Psoas muscle (tissue), 8 donors: ENCODE measurements around the gene LOXHD1. TPM values are rescaled to one million over a fixed set of nuclear protein-coding genes. Genes with fewer than 3 reads are reported as not detected.

Experiments used
- ATAC-seq, 4 donors: fragments of 200-7000 bp; cut with Tn5 transposase; one replicate each; pipeline ENCODE4 v1.9.1; 2020; ENCODE audit warnings: moderate library complexity in 3 of 4, mild to moderate bottlenecking in 2 of 4
- DNase-seq, 2 donors: peaks; one replicate each; pipeline ENCODE4 v3.0.0-alpha.2; 2020
- H3K27ac ChIP-seq: fragments of 200-600 bp; one replicate; pipeline ENCODE4 v1.8.0; 2022
- H3K27me3 ChIP-seq, 3 donors: fragments of 200-600 bp in 1 of 3; one replicate each; pipeline versions ENCODE4 v1.6.1 to v1.8.0; 2013 to 2022; ENCODE audit warnings: low read length in 2 of 3, mild to moderate bottlenecking in 2 of 3, moderate library complexity in 1 of 3; ENCODE audit not compliant: insufficient read depth in 3 of 3
- H3K36me3 ChIP-seq, 2 donors: fragments of 200-600 bp in 1 of 2; one replicate each; pipeline versions ENCODE4 v1.6.1 to v1.8.0; 2013 to 2022; ENCODE audit warnings: low read depth in 1 of 2, mild to moderate bottlenecking in 1 of 2, moderate library complexity in 1 of 2; ENCODE audit not compliant: insufficient read depth in 1 of 2
- H3K4me1 ChIP-seq: fragments of 200-600 bp; one replicate; pipeline ENCODE4 v1.8.0; 2022
- H3K4me3 ChIP-seq: fragments of 200-600 bp; one replicate; pipeline ENCODE4 v1.8.0; 2022; ENCODE audit warnings: mild to moderate bottlenecking
- H3K9me3 ChIP-seq: fragments of 200-600 bp; one replicate; pipeline ENCODE4 v1.8.0; 2022
- WGBS, 3 donors: extraction: QIAGEN DNeasy Blood & Tissue Kit; methylation state at CpG; one replicate each; pipeline versions ENCODE4 v1.1.6 to v1.1.7; 2013; 5-methylcytosine and 5-hydroxymethylcytosine counted together
- intact Hi-C, 2 donors: fragments of 100-400 bp; cut with DNase I; formaldehyde crosslinking; loops; one replicate each; pipeline versions ENCODE4 v1.11.0 to v1.14.2; 2022
- long read RNA-seq, 2 donors: library from polyadenylated mRNA; unstranded; transcript quantifications; one replicate each; pipeline ENCODE4 v2.0.0, GENCODE V29; 2021
- polyA plus RNA-seq, 3 donors: library from polyadenylated mRNA; stranded (reverse); fragments of 200-250 nt; gene quantifications; one replicate each; pipeline ENCODE4 v1.2.3, GENCODE V29; 2013
- total RNA-seq, 4 donors: library from RNA; stranded (reverse); fragmentation: NEBNext Ultra II Directional in 2 of 4; extraction: Animal tissue kit (Norgen Biotek cat#: 25700) in 2 of 4; gene quantifications; one replicate each; pipeline versions ENCODE4 v1.2.1 to v1.2.4, GENCODE V29; 2021 to 2023
- TF ChIP-seq, protein P1 (sequence below): fragments of 200-600 bp; IDR thresholded peaks from one replicate; pipeline ENCODE4 v1.8.0; 2022; ENCODE audit warnings: antibody characterized with exemption
- donor health status: healthy with polysubstance abuse.
- donor health status: DM: no; HTN: no; CAD: no; lungs with moderate emphysema.
- donor health status: Bipolar disorder and iron deficiency.
- donor health status: healthy.
- donor health status: DM: yes; HTN: yes; CAD: no.
- donor health status: DM: no; HTN: no; CAD: no.
- donor health status: DM: no; HTN: no; CAD: no.
- donor health status: DM: yes; HTN: yes; CAD: no.

Gene LOXHD1, protein sequence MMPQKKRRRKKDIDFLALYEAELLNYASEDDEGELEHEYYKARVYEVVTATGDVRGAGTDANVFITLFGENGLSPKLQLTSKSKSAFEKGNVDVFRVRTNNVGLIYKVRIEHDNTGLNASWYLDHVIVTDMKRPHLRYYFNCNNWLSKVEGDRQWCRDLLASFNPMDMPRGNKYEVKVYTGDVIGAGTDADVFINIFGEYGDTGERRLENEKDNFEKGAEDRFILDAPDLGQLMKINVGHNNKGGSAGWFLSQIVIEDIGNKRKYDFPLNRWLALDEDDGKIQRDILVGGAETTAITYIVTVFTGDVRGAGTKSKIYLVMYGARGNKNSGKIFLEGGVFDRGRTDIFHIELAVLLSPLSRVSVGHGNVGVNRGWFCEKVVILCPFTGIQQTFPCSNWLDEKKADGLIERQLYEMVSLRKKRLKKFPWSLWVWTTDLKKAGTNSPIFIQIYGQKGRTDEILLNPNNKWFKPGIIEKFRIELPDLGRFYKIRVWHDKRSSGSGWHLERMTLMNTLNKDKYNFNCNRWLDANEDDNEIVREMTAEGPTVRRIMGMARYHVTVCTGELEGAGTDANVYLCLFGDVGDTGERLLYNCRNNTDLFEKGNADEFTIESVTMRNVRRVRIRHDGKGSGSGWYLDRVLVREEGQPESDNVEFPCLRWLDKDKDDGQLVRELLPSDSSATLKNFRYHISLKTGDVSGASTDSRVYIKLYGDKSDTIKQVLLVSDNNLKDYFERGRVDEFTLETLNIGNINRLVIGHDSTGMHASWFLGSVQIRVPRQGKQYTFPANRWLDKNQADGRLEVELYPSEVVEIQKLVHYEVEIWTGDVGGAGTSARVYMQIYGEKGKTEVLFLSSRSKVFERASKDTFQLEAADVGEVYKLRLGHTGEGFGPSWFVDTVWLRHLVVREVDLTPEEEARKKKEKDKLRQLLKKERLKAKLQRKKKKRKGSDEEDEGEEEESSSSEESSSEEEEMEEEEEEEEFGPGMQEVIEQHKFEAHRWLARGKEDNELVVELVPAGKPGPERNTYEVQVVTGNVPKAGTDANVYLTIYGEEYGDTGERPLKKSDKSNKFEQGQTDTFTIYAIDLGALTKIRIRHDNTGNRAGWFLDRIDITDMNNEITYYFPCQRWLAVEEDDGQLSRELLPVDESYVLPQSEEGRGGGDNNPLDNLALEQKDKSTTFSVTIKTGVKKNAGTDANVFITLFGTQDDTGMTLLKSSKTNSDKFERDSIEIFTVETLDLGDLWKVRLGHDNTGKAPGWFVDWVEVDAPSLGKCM (N-terminal part only)
- total RNA-seq: under 1 TPM; 0.11 to 0.34 (median 0.12) TPM
- polyA plus RNA-seq: under 1 TPM in 2 of 3 donors, not detected in 1; 0.06 to 0.30 TPM
- long read RNA-seq, donor 1: 0 reads
- long read RNA-seq, donor 2: 0 reads

GRCh38 chr18:46657115-46657955, at the start of gene LOXHD1:
TSS of gene LOXHD1 (minus strand) at chr18:46657220. CDS start at chr18:46657033, 187 bp downstream.
- Histone ChIP-seq H3K9me3 (no peaks in the 10 kb centered on the region), H3K4me3 (no peak within 1 kb of the TSS), H3K4me1 (no peaks in the 10 kb centered on the region), H3K27ac (no peak within 1 kb of the TSS), H3K36me3 (no peaks in the 10 kb centered on the region), H3K27me3 (no peaks in the 10 kb centered on the region)
- ATAC-seq (no peak), DNase-seq (no peak)
- 77 to 82% (median 78%) methylated on average over 25 of the region's 25 CpGs for WGBS, 3 donors
- intact Hi-C loops: loop anchor here (2.0 to 5.0 kb wide), 4 partner anchors 100 to 510 kb away; no protein-coding TSS in a partner anchor
- TF ChIP-seq, protein P1, sequence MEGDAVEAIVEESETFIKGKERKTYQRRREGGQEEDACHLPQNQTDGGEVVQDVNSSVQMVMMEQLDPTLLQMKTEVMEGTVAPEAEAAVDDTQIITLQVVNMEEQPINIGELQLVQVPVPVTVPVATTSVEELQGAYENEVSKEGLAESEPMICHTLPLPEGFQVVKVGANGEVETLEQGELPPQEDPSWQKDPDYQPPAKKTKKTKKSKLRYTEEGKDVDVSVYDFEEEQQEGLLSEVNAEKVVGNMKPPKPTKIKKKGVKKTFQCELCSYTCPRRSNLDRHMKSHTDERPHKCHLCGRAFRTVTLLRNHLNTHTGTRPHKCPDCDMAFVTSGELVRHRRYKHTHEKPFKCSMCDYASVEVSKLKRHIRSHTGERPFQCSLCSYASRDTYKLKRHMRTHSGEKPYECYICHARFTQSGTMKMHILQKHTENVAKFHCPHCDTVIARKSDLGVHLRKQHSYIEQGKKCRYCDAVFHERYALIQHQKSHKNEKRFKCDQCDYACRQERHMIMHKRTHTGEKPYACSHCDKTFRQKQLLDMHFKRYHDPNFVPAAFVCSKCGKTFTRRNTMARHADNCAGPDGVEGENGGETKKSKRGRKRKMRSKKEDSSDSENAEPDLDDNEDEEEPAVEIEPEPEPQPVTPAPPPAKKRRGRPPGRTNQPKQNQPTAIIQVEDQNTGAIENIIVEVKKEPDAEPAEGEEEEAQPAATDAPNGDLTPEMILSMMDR: no peak

DNA sequence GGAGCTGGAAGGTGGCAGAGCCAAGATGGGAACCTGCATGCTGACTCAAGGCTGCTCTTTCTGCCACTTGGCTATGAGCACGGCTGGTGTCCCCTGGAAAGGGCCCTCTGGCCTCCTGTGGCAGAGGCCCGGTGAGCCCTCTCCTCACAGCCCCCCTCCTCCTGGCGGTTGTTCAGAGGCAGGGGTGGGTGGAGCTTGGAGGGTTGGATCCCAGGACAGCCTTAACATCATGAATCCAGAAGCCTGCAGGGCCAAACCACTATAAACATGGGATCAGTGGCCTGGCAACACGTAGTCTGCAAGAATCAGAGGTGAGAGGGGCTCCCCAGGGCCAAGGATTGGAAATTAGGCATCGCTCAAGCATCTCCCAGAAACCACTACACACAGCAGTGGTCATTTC, 48.5 kb upstream of the LOXHD1 start:
- H3K27me3 ChIP-seq: no peaks in the 10 kb centered on the region
- intact Hi-C loops: no loop called here
- H3K4me3 ChIP-seq: no peak overlapping the region
- ATAC-seq (no peak), DNase-seq (no peak)
- H3K9me3 ChIP-seq: no peaks in the 10 kb centered on the region
- no peaks in the 10 kb centered on the region for H3K36me3 ChIP-seq
- TF ChIP-seq, protein P1: no peak
- 50 to 52% (median 52%) methylated on average over 4 to 5 of the region's 5 CpGs for WGBS, 3 donors
- no peak overlapping the region for H3K27ac ChIP-seq
- peaks cover 37% of the 10 kb centered on the region for H3K4me1 ChIP-seq

GRCh38 chr18:46704816-46705215, 47.8 kb upstream of the LOXHD1 start:
- intact Hi-C loops: no loop called here
- Histone ChIP-seq H3K27ac (no peak overlapping the region), H3K4me1 (peaks cover 33% of the 10 kb centered on the region)

More at GRCh38 chr18:46704816-46705215, 47.8 kb upstream of the LOXHD1 start:
- WGBS, 3 donors: 88 to 100% (median 92%) methylated on average over 1 to 4 of the region's 4 CpGs
- no peaks in the 10 kb centered on the region for H3K27me3 ChIP-seq
- TF ChIP-seq, protein P1: no peak
- ATAC-seq: no peak
- DNase-seq: no peak
- H3K9me3 ChIP-seq: no peaks in the 10 kb centered on the region
- H3K36me3 ChIP-seq: no peaks in the 10 kb centered on the region
- no peak overlapping the region for H3K4me3 ChIP-seq
